Fibroblast of the aortic adventitia (primary cell): Measurements from ENCODE around the gene KRTAP10-4. TPM values are rescaled to one million over a fixed set of nuclear protein-coding genes. Genes with fewer than 3 reads are reported as not detected.

Source experiments
- DNase-seq: peaks from one replicate; pipeline ENCODE4 v3.0.0-alpha.2; 2010; ENCODE audit warnings: low read depth
- H3K4me3 ChIP-seq: 2 replicates; pipeline ENCODE4 v1.5.1; 2011; ENCODE audit warnings: low read depth, mild to moderate bottlenecking, control low read depth, low read length, moderate library complexity
- total RNA-seq: library from RNA; depleted of rRNA; stranded (reverse); fragments of >200 nt; gene quantifications from 2 replicates; pipeline ENCODE4 v1.2.3, GENCODE V29; 2012; ENCODE audit warnings: low replicate concordance
- TF ChIP-seq, protein P1 (sequence below): IDR thresholded peaks from 2 replicates; pipeline ENCODE4 v1.5.1; 2011; ENCODE audit warnings: mild to moderate bottlenecking, low read length, control low read depth, inconsistent platforms; ENCODE audit not compliant: insufficient read depth

KRTAP10-4 gene
- total RNA-seq, 1 donor = not detected

DNA sequence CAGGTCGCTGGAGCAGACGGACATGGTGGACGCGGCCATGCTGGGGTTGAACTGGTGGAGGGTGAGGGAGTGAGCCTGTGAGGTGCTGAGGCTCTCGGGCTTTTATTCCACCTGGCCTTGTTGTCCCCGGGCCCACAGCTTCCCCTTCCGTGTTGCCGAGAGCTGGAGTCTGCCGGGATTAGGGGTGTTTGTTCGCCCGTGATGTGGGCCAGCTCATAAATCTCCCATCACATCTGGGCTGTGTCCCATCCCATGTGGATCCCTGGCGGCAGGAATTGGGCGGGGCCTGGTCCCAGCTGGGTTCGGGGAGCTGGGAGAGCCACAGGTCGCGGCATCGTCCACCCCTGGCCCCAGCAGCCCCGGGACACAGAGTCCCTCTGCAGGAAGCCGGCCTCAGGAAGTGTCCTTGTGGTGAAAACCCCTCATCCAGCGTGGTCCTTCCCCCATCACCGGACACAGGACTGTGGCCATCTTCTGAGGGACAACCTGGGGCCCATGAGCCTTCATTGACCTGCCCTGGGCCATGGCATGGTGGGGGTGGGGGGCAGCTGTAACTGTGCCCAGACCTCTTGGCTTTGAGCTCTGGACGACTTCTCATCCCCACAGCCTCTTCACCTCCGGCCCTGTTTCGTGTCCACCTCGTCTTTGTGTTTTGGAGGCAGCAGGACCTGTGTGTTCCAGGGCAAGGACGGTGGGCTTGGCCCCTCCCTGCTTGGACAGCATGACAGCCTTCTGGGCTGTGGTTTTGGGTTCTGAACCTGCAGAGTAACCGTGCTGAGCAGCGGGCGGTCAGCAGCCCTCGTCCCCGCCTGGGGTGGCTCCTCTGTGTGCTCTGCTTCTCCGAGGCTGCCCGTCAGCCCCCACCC, 19.1 kb downstream of the KRTAP10-4 start, which contains the start of gene KRTAP10-6:
TSS of gene KRTAP10-6 (minus strand) at position 60 of the 866 bp plus-strand sequence. CDS start at position 39, 21 bp downstream.
- TF ChIP-seq, protein P1, sequence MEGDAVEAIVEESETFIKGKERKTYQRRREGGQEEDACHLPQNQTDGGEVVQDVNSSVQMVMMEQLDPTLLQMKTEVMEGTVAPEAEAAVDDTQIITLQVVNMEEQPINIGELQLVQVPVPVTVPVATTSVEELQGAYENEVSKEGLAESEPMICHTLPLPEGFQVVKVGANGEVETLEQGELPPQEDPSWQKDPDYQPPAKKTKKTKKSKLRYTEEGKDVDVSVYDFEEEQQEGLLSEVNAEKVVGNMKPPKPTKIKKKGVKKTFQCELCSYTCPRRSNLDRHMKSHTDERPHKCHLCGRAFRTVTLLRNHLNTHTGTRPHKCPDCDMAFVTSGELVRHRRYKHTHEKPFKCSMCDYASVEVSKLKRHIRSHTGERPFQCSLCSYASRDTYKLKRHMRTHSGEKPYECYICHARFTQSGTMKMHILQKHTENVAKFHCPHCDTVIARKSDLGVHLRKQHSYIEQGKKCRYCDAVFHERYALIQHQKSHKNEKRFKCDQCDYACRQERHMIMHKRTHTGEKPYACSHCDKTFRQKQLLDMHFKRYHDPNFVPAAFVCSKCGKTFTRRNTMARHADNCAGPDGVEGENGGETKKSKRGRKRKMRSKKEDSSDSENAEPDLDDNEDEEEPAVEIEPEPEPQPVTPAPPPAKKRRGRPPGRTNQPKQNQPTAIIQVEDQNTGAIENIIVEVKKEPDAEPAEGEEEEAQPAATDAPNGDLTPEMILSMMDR = no peak
- no peak within 1 kb of the TSS for H3K4me3 ChIP-seq
- DNase-seq = no peak

DNA sequence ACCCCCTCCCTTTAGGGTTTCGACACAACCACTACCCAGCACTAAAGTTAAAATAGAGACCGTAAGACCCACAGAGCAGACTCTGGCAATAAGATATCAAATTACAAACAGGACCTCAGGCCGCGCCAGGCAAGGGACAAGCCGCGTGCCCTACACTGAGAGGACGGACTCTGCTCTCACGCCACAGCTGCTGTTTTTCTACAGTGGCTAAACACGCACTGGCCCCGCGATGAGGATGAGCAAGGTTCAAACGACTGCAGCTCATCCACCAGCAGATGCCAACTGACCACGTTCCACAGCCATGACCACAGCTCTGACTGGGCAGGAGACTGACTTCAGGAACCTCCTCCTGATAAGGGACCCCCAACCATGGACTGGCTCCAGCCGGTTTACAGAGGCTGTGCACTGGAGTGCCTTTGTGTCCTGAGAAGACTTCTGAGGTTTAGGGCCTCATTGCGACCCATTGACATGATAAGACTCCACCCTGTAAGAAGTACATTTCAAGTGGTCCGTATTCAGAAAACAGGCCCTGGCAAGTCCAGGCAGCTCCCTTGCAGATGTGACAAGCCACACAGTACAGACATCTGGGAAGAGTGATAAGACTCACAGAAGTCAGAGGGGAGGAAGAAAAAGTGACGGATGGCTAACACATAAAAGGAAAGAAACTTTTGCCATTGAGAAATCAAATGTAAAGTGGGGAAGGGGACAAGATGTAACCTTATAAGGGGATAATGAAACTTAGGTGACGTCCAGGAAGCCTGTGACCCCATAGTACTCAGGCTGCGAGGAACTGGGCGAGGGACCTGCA, 20.3 kb downstream of the KRTAP10-4 start:
- TF ChIP-seq, protein P1 = no peak
- DNase-seq = peak; percentile 2
- H3K4me3 ChIP-seq = no peak overlapping the region

- no peak for DNase-seq
- TF ChIP-seq, protein P1 = no peak
- H3K4me3 ChIP-seq = no peak overlapping the region
These were observed 20.9 kb downstream of the KRTAP10-4 start for GRCh38 chr21:44594406-44594916.

GRCh38 chr21:44595524-44595923, 22.0 kb downstream of the KRTAP10-4 start:
- no peak for DNase-seq
- TF ChIP-seq, protein P1 = no peak
- no peak overlapping the region for H3K4me3 ChIP-seq

DNA sequence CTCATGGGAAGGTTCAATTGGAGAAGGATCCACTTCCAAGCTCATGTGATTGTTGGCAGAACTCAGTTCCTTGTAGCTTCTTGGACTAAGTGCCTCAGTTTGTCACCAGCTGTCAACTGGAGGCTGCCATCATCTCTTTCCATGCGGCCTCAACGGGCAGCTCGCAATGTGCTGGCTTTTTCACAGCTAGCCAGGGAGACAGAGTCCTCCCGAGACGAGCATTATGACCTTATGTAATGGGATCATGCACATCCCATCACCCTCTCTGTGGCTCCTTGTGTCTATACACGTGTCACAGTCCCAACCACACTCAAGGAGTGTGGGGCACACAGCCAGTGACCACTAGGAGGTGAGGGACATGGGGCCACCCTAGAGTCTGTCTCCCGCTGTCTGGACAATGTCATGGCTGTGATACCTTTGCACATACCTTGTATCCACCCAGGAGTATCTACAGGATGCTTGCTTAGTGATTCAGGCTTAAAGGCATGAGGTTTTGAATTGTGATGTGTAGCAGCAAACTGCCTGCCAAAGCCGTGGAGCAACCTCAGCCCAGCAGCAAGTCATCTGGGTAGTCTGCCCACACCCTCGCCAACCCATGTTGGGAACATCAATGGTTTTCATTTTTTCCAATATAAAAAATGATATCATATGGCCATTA, 22.7 kb downstream of the KRTAP10-4 start:
- DNase-seq = peak; percentile 22
- H3K4me3 ChIP-seq = no peak overlapping the region
- TF ChIP-seq, protein P1 = no peak

DNA sequence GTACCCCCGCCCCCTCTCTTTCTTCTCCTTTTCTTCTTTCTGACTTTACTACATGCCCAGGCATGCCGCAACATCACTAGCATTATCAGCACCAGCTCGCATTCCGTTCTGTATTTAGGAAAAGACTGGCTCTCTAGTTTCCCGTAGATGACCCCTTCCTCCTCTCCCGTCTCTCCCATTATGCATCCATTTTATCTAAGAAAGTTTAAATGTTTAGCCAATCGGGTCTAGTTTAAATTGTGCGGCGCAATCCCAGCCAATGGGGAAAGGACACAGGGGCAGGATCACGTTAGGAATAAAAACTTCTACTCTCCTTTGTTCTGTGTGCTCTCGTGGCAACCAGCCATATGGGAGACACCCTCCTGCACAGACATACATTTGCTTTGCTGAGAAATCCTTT, 24.5 kb downstream of the KRTAP10-4 start:
- TF ChIP-seq, protein P1 = no peak
- DNase-seq = no peak
- H3K4me3 ChIP-seq = no peak overlapping the region
